GM12801 (cell line): Measurements from ENCODE around the gene GSG1L2.

Experiments
- TF ChIP-seq, protein P1 (sequence below): IDR thresholded peaks from one replicate; pipeline ENCODE4 v1.5.1; 2011; ENCODE audit warnings: control low read depth; ENCODE audit not compliant: insufficient read length; ENCODE audit errors: extremely low read depth

The GSG1L2 gene

DNA sequence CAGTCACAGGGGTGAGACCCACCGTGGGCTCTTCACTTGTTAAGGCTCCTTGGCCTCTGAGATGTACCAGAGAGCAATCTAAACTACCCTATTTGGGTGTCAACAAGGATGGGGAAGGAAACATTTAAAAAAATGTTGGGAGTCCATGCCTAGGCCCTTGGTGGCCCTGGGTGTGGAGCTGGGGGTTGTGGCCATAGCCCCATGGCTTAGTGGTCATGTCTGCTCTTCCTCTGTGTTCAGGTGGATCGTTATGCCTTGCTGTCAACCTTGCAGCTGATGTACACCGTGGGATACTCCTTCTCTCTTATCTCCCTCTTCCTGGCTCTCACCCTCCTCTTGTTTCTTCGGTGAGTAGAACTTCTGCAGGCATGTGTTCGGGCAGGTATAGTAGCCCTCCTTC lies 32.4 kb upstream of the GSG1L2 start:
- TF ChIP-seq, protein P1, sequence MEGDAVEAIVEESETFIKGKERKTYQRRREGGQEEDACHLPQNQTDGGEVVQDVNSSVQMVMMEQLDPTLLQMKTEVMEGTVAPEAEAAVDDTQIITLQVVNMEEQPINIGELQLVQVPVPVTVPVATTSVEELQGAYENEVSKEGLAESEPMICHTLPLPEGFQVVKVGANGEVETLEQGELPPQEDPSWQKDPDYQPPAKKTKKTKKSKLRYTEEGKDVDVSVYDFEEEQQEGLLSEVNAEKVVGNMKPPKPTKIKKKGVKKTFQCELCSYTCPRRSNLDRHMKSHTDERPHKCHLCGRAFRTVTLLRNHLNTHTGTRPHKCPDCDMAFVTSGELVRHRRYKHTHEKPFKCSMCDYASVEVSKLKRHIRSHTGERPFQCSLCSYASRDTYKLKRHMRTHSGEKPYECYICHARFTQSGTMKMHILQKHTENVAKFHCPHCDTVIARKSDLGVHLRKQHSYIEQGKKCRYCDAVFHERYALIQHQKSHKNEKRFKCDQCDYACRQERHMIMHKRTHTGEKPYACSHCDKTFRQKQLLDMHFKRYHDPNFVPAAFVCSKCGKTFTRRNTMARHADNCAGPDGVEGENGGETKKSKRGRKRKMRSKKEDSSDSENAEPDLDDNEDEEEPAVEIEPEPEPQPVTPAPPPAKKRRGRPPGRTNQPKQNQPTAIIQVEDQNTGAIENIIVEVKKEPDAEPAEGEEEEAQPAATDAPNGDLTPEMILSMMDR, result no peak

DNA sequence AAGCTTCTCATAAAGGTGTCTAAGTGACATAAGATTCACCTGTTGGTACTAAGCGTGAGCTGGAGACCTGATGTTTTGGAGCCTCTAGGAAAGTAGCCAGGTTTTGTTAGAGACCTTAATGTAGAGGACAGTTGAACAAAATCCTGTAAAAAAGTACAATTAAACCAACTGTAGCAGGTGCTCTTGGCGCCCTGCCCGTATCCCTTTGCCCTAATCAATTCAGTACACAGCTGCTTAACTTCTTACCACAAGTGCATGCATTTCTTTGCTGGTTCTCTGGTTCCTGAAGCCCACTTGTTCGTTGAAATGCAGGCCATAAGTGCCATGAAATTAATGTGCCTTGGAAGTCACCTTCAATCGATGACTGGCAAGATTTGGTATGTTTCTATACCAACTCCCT lies 28.3 kb upstream of the GSG1L2 start:
- TF ChIP-seq, protein P1, result no peak

DNA sequence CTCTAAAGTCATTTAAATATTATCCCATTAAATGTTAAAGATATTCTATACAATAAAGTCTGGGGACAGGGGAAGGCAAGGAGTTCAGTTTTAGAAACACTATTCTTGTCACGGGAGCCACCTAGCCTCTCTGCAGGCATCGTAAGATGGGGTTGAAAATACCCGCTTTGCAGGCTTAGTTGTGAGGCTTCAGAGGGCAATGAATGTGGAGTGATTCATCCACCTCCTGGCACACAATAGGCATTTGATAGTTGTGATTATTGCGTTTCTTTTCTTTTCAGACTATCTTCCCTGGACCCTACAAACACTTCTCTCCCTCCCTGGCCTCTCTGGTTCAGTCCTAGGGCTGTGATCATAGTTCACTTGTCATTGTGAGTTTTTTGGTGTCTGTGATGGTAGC lies 23.4 kb upstream of the GSG1L2 start:
- TF ChIP-seq, protein P1, result no peak

DNA sequence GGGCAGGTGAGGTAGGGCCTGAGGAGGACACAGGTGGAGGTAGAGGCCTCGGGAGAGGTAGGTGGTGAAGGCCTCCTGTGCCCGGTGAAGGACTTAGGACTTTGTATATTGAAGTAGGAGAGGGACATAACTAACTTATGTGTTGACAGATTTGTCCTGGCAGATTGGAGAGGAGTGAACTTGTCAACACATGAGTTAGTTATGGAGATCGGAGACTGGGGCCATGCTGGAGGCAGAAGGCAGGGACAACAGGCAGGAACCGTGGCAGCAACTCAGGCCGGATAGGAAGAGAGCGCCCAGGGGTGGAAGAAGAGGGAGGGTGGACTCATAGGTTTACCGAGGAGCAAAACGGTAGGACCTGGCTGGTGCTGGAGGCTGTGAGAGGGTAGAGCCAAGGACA lies 22.3 kb upstream of the GSG1L2 start:
- TF ChIP-seq, protein P1, result no peak

DNA sequence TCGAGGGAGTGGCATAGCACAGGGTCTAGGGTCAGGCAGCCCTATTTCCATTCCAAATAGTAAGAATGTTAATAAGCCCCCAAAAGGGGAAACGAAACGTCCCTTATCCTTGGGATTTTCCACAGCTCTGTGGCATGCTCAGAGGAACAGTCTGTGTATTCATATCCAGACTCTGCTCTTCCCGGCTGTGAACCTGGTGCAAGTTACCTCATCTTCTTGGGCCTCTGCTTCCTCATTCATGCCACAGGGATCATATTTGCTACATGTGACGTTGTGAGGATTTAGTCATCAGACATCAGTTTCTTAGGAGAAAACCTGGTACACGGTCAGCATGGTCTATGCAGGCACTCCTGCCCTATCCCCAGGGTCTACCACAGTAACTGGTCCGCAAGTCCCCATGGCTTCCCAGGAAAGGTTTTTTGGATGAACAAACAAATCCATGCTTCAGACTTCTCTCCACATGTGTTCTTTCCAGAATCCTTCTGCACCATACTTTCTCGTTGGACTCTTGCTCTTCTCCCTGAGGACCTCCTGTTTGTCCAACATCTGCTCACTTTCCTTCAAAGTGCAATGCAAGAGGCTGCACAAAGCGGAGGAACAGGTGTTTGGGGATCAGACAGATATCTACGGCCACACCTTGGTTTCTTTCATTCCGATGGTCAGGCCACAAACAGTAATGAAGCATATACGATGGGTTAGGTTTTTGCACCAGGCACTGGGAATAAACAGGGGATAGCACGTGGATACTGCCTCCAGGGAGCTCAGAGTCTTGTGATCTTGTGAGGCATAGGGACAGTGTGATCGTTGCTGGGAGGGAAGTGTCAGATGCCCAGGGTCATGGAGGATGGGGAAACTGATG lies 21.5 kb upstream of the GSG1L2 start:
- TF ChIP-seq, protein P1, result no peak

DNA sequence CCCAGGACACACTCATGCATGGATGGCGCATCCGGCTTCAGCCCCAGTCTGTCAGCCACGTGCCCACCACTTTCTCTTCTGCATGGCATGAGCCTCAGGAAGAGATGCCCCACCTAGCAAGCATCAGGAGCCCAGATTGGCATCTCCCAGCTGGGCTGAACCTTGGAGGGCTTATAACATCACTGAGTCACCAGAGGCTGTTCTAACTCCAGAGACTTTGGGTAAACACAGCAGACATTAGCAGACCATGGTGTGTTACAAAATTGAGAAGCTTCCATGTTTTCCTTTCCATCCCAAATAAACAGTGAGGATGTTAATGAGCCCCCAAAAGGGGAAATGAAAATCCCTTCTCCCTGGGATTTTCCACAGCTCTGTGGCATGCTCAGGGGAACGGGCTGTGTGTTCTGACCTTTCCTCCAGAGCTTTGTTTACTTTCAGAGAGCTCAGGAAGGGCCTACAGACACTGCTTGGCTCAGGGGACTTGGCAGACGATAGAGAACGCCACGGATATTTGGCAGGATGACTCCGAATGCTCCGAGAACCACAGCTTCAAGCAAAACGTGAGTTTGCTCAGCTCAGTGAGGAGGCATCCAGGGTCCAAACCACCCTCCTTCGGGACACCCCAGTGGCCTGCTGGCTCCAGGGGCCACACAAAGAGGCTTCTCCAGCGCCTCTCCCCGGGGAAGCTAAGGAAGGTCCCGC lies 20.3 kb upstream of the GSG1L2 start:
- TF ChIP-seq, protein P1, result no peak

DNA sequence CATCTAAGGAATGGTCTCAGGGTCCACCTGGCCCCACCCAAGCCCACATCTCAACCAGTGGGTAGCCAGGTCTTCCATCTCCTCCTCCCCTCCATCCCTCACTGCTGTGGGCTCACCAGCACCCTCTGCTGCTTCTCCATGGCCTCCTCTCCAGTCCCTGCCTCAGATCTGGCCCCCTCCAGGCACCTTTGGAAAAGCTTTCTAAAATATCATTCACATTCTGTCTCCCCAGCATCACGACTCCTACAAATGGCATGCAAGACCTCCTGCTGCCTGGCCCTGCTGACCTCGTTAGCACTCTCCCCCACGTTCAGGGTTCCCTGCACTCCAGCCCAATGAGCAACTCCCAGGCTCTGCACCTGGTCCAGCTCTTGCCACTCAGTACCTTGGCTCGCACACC lies 17.6 kb upstream of the GSG1L2 start:
- TF ChIP-seq, protein P1, result no peak
